ENCODE measurements around the gene SERPINA9.
"Not testable (repeated sequence)": the region's sequence is repeated elsewhere in the genome, so short reads cannot be mapped to it uniquely, and the experiment has no call there.

Gene SERPINA9

DNA sequence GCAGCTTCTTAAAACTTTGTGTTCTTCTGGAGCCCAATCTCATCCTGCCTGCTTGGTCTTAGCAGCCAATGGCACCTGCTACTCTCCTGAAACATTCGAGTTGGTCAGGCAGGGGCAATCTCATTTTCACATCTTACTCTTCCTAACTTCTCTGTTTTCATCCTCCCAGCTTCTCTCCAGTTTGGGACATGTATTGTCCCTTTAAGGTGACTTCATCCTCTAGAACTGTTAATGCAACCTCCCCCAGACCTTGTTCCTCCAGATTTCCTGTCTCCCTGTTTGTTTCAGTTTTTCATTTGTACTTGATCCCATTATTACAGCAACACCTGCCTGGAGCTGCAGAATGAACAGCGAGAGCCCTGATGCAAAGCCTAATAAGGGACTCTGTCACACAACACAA is 54.7 kb downstream of the SERPINA9 start:
- TF ChIP-seq, protein P1, sequence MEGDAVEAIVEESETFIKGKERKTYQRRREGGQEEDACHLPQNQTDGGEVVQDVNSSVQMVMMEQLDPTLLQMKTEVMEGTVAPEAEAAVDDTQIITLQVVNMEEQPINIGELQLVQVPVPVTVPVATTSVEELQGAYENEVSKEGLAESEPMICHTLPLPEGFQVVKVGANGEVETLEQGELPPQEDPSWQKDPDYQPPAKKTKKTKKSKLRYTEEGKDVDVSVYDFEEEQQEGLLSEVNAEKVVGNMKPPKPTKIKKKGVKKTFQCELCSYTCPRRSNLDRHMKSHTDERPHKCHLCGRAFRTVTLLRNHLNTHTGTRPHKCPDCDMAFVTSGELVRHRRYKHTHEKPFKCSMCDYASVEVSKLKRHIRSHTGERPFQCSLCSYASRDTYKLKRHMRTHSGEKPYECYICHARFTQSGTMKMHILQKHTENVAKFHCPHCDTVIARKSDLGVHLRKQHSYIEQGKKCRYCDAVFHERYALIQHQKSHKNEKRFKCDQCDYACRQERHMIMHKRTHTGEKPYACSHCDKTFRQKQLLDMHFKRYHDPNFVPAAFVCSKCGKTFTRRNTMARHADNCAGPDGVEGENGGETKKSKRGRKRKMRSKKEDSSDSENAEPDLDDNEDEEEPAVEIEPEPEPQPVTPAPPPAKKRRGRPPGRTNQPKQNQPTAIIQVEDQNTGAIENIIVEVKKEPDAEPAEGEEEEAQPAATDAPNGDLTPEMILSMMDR (IDR thresholded peaks at IDR 0.05; ENCODE audit: low read depth, low read length): no peak
- H3K9me3 ChIP-seq: no peaks in the 10 kb centered on the region
- no peak overlapping the region for H3K4me3 ChIP-seq (ENCODE audit: low read depth, low read length)
- H3K36me3 ChIP-seq: no peaks in the 10 kb centered on the region
- no peak for DNase-seq
- 0 out of 2 replicates have a peak, but pooled peaks cover 2% of the 10 kb centered on the region for H3K27me3 ChIP-seq
- no peaks in the 10 kb centered on the region for H3K4me1 ChIP-seq

DNA sequence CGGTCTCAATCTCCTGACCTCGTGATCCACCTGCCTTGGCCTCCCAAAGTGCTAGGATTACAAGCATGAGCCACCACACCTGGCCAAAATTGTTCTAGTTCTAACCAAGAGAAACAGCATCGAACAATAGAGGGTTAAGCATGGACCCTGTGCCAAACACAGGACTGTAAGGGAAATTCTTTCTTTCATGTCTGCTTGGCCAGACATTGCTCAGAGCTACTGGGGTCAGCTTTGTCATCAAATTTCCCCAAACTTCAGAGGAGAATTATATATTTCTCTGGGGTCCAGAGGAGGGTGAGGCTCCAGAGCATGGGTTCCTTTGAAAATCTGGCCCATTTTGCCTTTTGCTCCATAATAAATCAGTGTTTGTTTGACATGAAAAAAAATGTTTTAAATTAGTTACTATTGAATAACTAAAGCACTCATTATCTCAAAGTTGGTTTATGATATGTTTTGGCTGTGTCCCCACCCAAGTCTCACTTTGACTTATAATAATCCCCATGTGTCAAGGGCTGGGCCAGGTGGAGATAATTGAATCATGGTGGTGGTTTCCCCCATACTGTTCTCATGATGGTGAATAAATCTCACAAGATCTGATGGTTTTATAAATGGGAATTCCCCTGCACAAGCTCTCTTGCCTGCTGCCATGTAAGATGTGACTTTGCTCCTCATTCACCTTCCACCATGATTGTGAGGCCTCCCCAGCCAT is 58.3 kb downstream of the SERPINA9 start:
- H3K36me3 ChIP-seq; H3K9me3 ChIP-seq; H3K27me3 ChIP-seq; H3K4me3 ChIP-seq (ENCODE audit: low read depth, low read length); DNase-seq; H3K4me1 ChIP-seq: not testable (repeated sequence)
